SK-N-MC (cell line): ENCODE measurements around the gene KRT9.

Source experiments
- DNase-seq: peaks from one replicate; pipeline ENCODE4 v3.0.0-alpha.2; 2011; ENCODE audit warnings: low read depth, low spot score
- H3K27ac ChIP-seq: fragments of 200-600 bp; sonication (generic); 2 replicates; pipeline ENCODE4 v1.5.1; 2016; ENCODE audit warnings: mixed run types
- H3K36me3 ChIP-seq: fragments of 200-600 bp; sonication (generic); 2 replicates; pipeline ENCODE4 v1.6.1; 2017; ENCODE audit warnings: antibody characterized with exemption, low read length, mixed read lengths; ENCODE audit not compliant: insufficient read depth
- H3K4me3 ChIP-seq: fragments of 200-600 bp; sonication (generic); 2 replicates; pipeline ENCODE4 v1.5.1; 2016
- H3K9ac ChIP-seq: fragments of 200-600 bp; sonication (generic); 2 replicates; pipeline ENCODE4 v1.8.0; 2017; ENCODE audit warnings: mixed run types, mixed read lengths; ENCODE audit not compliant: insufficient read length
- H3K9me3 ChIP-seq: fragments of 200-600 bp; sonication (generic); 2 replicates; pipeline ENCODE4 v1.6.1; 2017; ENCODE audit warnings: low read depth, mild to moderate bottlenecking, antibody characterized with exemption, low read length, moderate library complexity, mixed read lengths
- EZH2 ChIP-seq: fragments of 200-600 bp; sonication (generic); IDR thresholded peaks from one replicate; pipeline ENCODE4 v1.6.1; 2017; ENCODE audit warnings: antibody characterized with exemption
- FOXP2 ChIP-seq: optimal IDR thresholded peaks from 2 replicates; pipeline ENCODE3; 2011; ENCODE audit warnings: mild to moderate bottlenecking, moderate library complexity; ENCODE audit not compliant: insufficient read depth; ENCODE audit errors: extremely low read length, control extremely low read depth
- POLR2AphosphoS5 ChIP-seq: IDR thresholded peaks from 2 replicates; pipeline ENCODE4 v1.6.1; 2012; ENCODE audit warnings: mild to moderate bottlenecking, low read depth, low read length, borderline replicate concordance

The KRT9 gene

GRCh38 chr17:41552455-41552854 is 19.4 kb downstream of the KRT9 start:
- no peaks in the 10 kb centered on the region for H3K36me3 ChIP-seq
- TF ChIP-seq POLR2AphosphoS5 (no peak), EZH2 (no peak), FOXP2 (no peak)
- H3K27ac ChIP-seq: no peak overlapping the region
- no peaks in the 10 kb centered on the region for H3K9me3 ChIP-seq
- no peak overlapping the region for H3K4me3 ChIP-seq
- H3K9ac ChIP-seq: no peak overlapping the region
- DNase-seq: no peak

- H3K4me3 ChIP-seq: no peak overlapping the region
- H3K9ac ChIP-seq: no peak overlapping the region
- H3K9me3 ChIP-seq: no peaks in the 10 kb centered on the region
- no peak for TF ChIP-seq POLR2AphosphoS5
- no peak for TF ChIP-seq FOXP2
- no peak for TF ChIP-seq EZH2
- DNase-seq: no peak
- H3K27ac ChIP-seq: no peak overlapping the region
- H3K36me3 ChIP-seq: no peaks in the 10 kb centered on the region
These were observed 20.5 kb downstream of the KRT9 start for GRCh38 chr17:41551365-41551764.

- Histone ChIP-seq H3K36me3 (no peaks in the 10 kb centered on the region), H3K27ac (peak overlapping the region; percentile 89), H3K4me3 (peak overlapping the region; percentile 59), H3K9me3 (no peaks in the 10 kb centered on the region), H3K9ac (peak overlapping the region; percentile 38)
- TF ChIP-seq POLR2AphosphoS5: no peak
- TF ChIP-seq FOXP2: no peak
- TF ChIP-seq EZH2: no peak
- DNase-seq: no peak
These were observed 22.2 kb downstream of the KRT9 start for GRCh38 chr17:41549596-41550039.

GRCh38 chr17:41548844-41549595 is 22.8 kb downstream of the KRT9 start:
- Histone ChIP-seq H3K27ac (peak overlapping the region; percentile 89), H3K36me3 (no peaks in the 10 kb centered on the region), H3K9ac (peak overlapping the region; percentile 54), H3K9me3 (no peaks in the 10 kb centered on the region), H3K4me3 (peak overlapping the region; percentile 59)
- no peak for TF ChIP-seq POLR2AphosphoS5
- TF ChIP-seq FOXP2: no peak
- no peak for TF ChIP-seq EZH2
- DNase-seq: peak; percentile 69

- no peak overlapping the region for H3K9ac ChIP-seq
- no peak for TF ChIP-seq POLR2AphosphoS5
- TF ChIP-seq EZH2: no peak
- no peak for TF ChIP-seq FOXP2
- no peak overlapping the region for H3K4me3 ChIP-seq
- peak overlapping the region; percentile 89; the same call in 1 of the 2 replicates for H3K27ac ChIP-seq
- DNase-seq: no peak
- H3K36me3 ChIP-seq: no peaks in the 10 kb centered on the region
- no peaks in the 10 kb centered on the region for H3K9me3 ChIP-seq
These were observed 23.7 kb downstream of the KRT9 start for GRCh38 chr17:41547921-41548843.

- DNase-seq: no peak
- TF ChIP-seq FOXP2 (no peak), POLR2AphosphoS5 (no peak), EZH2 (no peak)
- Histone ChIP-seq H3K27ac (no peak overlapping the region), H3K9me3 (no peaks in the 10 kb centered on the region), H3K9ac (no peak overlapping the region), H3K4me3 (no peak overlapping the region), H3K36me3 (no peaks in the 10 kb centered on the region)
These were observed 24.4 kb downstream of the KRT9 start for GRCh38 chr17:41547378-41547841.

- H3K27ac ChIP-seq: no peak overlapping the region
- H3K9ac ChIP-seq: no peak overlapping the region
- H3K9me3 ChIP-seq: no peaks in the 10 kb centered on the region
- H3K36me3 ChIP-seq: no peaks in the 10 kb centered on the region
- H3K4me3 ChIP-seq: no peak overlapping the region
- TF ChIP-seq FOXP2 (no peak), EZH2 (no peak), POLR2AphosphoS5 (no peak)
- DNase-seq: no peak
These were observed 25.0 kb downstream of the KRT9 start for GRCh38 chr17:41546819-41547218.

GRCh38 chr17:41545829-41546410 is 25.9 kb downstream of the KRT9 start:
- H3K27ac ChIP-seq: no peak overlapping the region
- no peak overlapping the region for H3K4me3 ChIP-seq
- TF ChIP-seq EZH2 (no peak), FOXP2 (no peak), POLR2AphosphoS5 (no peak)
- no peaks in the 10 kb centered on the region for H3K9me3 ChIP-seq
- no peaks in the 10 kb centered on the region for H3K36me3 ChIP-seq
- H3K9ac ChIP-seq: no peak overlapping the region
- DNase-seq: no peak
